H1 (cell line): ENCODE measurements around the gene CFAP100. TPM values are rescaled to one million over a fixed set of nuclear protein-coding genes. Genes with fewer than 3 reads are reported as not detected.
A peak's percentile ranks its signal among the peaks of the same experiment; 100 is the strongest.

Experiments
- CTCF ChIA-PET: fragments of 300-600 bp; sonication (Branson Sonifier 250); formaldehyde crosslinking; loops from one replicate; lab custom pipeline; 2021; ENCODE audit not compliant: partially characterized antibody; lab: Charles Lee
- POLR2A ChIA-PET: fragments of 300-600 bp; sonication (Branson Sonifier 250); formaldehyde crosslinking; loops from one replicate; lab custom pipeline; 2021; ENCODE audit warnings: inconsistent platforms; ENCODE audit not compliant: partially characterized antibody; lab: Charles Lee
- DNase-seq, 2 experiments: peaks; one replicate each; pipeline versions ENCODE4 v3.0.0 to v3.0.0-alpha.2; 2010 to 2022; ENCODE audit warnings: low spot score in 2 of 2, low read depth in 1 of 2, mixed read lengths in 1 of 2
- FAIRE-seq: peaks from 2 replicates; lab custom pipeline; 2011; peaks lifted over from hg19 to GRCh38; lab: Jason Lieb, UNC
- H2AFZ ChIP-seq: 2 replicates; pipeline ENCODE4 v1.8.1; 2012; ENCODE audit warnings: low read length, inconsistent platforms
- H2AK5ac ChIP-seq: 2 replicates; pipeline ENCODE4 v1.6.1; 2013; ENCODE audit warnings: low read depth, low read length
- H2BK120ac ChIP-seq: replicated peaks from 2 replicates; pipeline ENCODE3; 2013; ENCODE audit warnings: low read depth, low read length, inconsistent platforms
- H2BK12ac ChIP-seq: 2 replicates; pipeline ENCODE4 v1.6.1; 2013; ENCODE audit warnings: low read depth, low read length
- H2BK15ac ChIP-seq: 2 replicates; pipeline ENCODE4 v1.6.1; 2013; ENCODE audit warnings: low read length
- H2BK20ac ChIP-seq: 2 replicates; pipeline ENCODE4 v1.6.1; 2013; ENCODE audit warnings: low read length
- H2BK5ac ChIP-seq: 2 replicates; pipeline ENCODE4 v1.6.1; 2013; ENCODE audit warnings: low read depth, low read length
- H3K14ac ChIP-seq: 2 replicates; pipeline ENCODE4 v1.6.1; 2013; ENCODE audit warnings: inconsistent platforms; ENCODE audit not compliant: insufficient read length
- H3K18ac ChIP-seq: 2 replicates; pipeline ENCODE4 v1.6.1; 2013; ENCODE audit warnings: low read length; ENCODE audit errors: extremely low read depth
- H3K23ac ChIP-seq: 2 replicates; pipeline ENCODE4 v1.6.1; 2013; ENCODE audit warnings: inconsistent platforms; ENCODE audit not compliant: insufficient read length
- H3K23me2 ChIP-seq: 2 replicates; pipeline ENCODE4 v1.6.1; 2013; ENCODE audit warnings: low read depth, low read length
- H3K27ac ChIP-seq: 2 replicates; pipeline ENCODE4 v1.6.1; 2011; ENCODE audit warnings: low read depth, low read length, inconsistent platforms
- H3K27me3 ChIP-seq, 4 experiments: replicated peaks in 1 of 4; 1 replicate in 1 of 4; 2 replicates in 3 of 4; pipeline versions ENCODE4 v1.6.1 to v1.8.1; 2011 to 2013; ENCODE audit warnings: low read length in 3 of 4, mild to moderate bottlenecking in 3 of 4, inconsistent platforms in 2 of 4, mixed read lengths in 2 of 4, moderate library complexity in 1 of 4; ENCODE audit not compliant: control insufficient read depth in 3 of 4, insufficient read depth in 3 of 4; ENCODE audit errors: extremely low read depth in 1 of 4
- H3K36me3 ChIP-seq, 4 experiments: 2 replicates each; pipeline versions ENCODE4 v1.6.1 to v1.8.1; 2011 to 2013; ENCODE audit warnings: mild to moderate bottlenecking in 4 of 4, low read length in 3 of 4, moderate library complexity in 2 of 4, control low read depth in 1 of 4, inconsistent platforms in 1 of 4; ENCODE audit not compliant: insufficient read depth in 4 of 4, control insufficient read depth in 2 of 4
- H3K4ac ChIP-seq: replicated peaks from 2 replicates; pipeline ENCODE3; 2013; ENCODE audit warnings: low read length, low read depth, mixed read lengths, inconsistent platforms; ENCODE audit not compliant: insufficient read length
- H3K4me1 ChIP-seq, 4 experiments: replicated peaks in 1 of 4; 1 replicate in 1 of 4; 2 replicates in 3 of 4; pipeline versions ENCODE4 v1.6.1 to v1.8.1; 2011 to 2013; ENCODE audit warnings: low read length in 3 of 4, inconsistent platforms in 2 of 4, mixed read lengths in 1 of 4; ENCODE audit not compliant: insufficient read depth in 4 of 4, control insufficient read depth in 3 of 4
- H3K4me2 ChIP-seq, 2 experiments: 2 replicates each; pipeline versions ENCODE4 v1.6.1 to v1.8.1; 2011 to 2013; ENCODE audit warnings: low read depth in 2 of 2, low read length in 2 of 2, control low read depth in 1 of 2, inconsistent platforms in 1 of 2, mild to moderate bottlenecking in 1 of 2; ENCODE audit not compliant: insufficient read depth in 1 of 2
- H3K4me3 ChIP-seq, 4 experiments: fragments of 200-600, 300-600 bp in 1 of 4; sonication (generic), shearing (Covaris generic), sonication (Bioruptor Twin) in 1 of 4; 2 replicates each; pipeline versions ENCODE4 v1.5.1 to v1.8.1; 2011 to 2016; ENCODE audit warnings: low read length in 4 of 4, low read depth in 3 of 4, control low read depth in 2 of 4, inconsistent platforms in 2 of 4, mild to moderate bottlenecking in 2 of 4, mixed read lengths in 1 of 4, moderate library complexity in 1 of 4; ENCODE audit not compliant: insufficient read depth in 2 of 4; ENCODE audit errors: extremely low read depth in 1 of 4
- H3K56ac ChIP-seq: replicated peaks from 2 replicates; pipeline ENCODE3; 2013; ENCODE audit warnings: low read depth, mild to moderate bottlenecking, mixed read lengths, low read length, inconsistent platforms; ENCODE audit not compliant: insufficient read length
- H3K79me1 ChIP-seq: 2 replicates; pipeline ENCODE4 v1.6.1; 2013; ENCODE audit warnings: low read depth, low read length, control low read depth
- H3K79me2 ChIP-seq, 2 experiments: 2 replicates each; pipeline versions ENCODE4 v1.6.1 to v1.8.1; 2012 to 2013; ENCODE audit warnings: low read length in 2 of 2, mild to moderate bottlenecking in 2 of 2, inconsistent platforms in 1 of 2; ENCODE audit not compliant: insufficient read depth in 2 of 2, control insufficient read depth in 1 of 2
- H3K9ac ChIP-seq, 4 experiments: replicated peaks in 1 of 4; 1 replicate in 1 of 4; 2 replicates in 3 of 4; pipeline versions ENCODE4 v1.6.1 to v1.8.1; 2011 to 2013; ENCODE audit warnings: low read depth in 3 of 4, low read length in 3 of 4, control low read depth in 2 of 4, mild to moderate bottlenecking in 2 of 4, moderate library complexity in 2 of 4, inconsistent platforms in 1 of 4; ENCODE audit errors: extremely low read depth in 1 of 4
- H3K9me3 ChIP-seq, 2 experiments: 2 replicates each; pipeline versions ENCODE4 v1.6.1 to v1.8.1; 2012 to 2013; ENCODE audit warnings: mild to moderate bottlenecking in 2 of 2, moderate library complexity in 2 of 2, control low read depth in 1 of 2, inconsistent platforms in 1 of 2, low read depth in 1 of 2, low read length in 1 of 2, mixed read lengths in 1 of 2; ENCODE audit not compliant: insufficient read depth in 2 of 2
- H4K20me1 ChIP-seq, 2 experiments: replicated peaks in 1 of 2; 2 replicates each; pipeline versions ENCODE3 to v1.8.1; 2011 to 2013; ENCODE audit warnings: inconsistent platforms in 2 of 2, low read length in 2 of 2, mild to moderate bottlenecking in 1 of 2; ENCODE audit not compliant: insufficient read depth in 2 of 2, control insufficient read depth in 1 of 2
- H4K5ac ChIP-seq: 2 replicates; pipeline ENCODE4 v1.6.1; 2013; ENCODE audit warnings: low read length, low read depth, mixed read lengths, inconsistent platforms; ENCODE audit not compliant: insufficient read length
- H4K8ac ChIP-seq: 2 replicates; pipeline ENCODE4 v1.8.0; 2013; ENCODE audit warnings: mild to moderate bottlenecking, moderate library complexity, low read length, inconsistent platforms; ENCODE audit not compliant: insufficient read depth; ENCODE audit errors: extremely low read depth
- H4K91ac ChIP-seq: replicated peaks from 2 replicates; pipeline ENCODE3; 2013; ENCODE audit warnings: low read length, mixed read lengths, inconsistent platforms; ENCODE audit not compliant: insufficient read length
- CEBPB ChIP-seq: IDR thresholded peaks from 2 replicates; pipeline ENCODE4 v1.6.1; 2012; ENCODE audit warnings: low read depth, low read length
- CTBP2 ChIP-seq: IDR thresholded peaks from 2 replicates; pipeline ENCODE4 v1.7.0; 2011; ENCODE audit warnings: borderline replicate concordance, mild to moderate bottlenecking, moderate library complexity, mixed read lengths, low read length; ENCODE audit not compliant: insufficient read depth, insufficient read length
- FOSL1 ChIP-seq: IDR thresholded peaks from 2 replicates; pipeline ENCODE4 v1.6.1; 2011; ENCODE audit warnings: mild to moderate bottlenecking, low read depth, low read length, moderate library complexity; ENCODE audit not compliant: insufficient read depth
- GABPA ChIP-seq: IDR thresholded peaks from 2 replicates; pipeline ENCODE4 v1.6.1; 2011; ENCODE audit warnings: mild to moderate bottlenecking, low read length, moderate library complexity, borderline replicate concordance; ENCODE audit not compliant: insufficient read depth
- JUND ChIP-seq: IDR thresholded peaks from 2 replicates; pipeline ENCODE4 v1.6.1; 2011; ENCODE audit warnings: mild to moderate bottlenecking, improper control_type of control experiment, low read length
- MAFK ChIP-seq: IDR thresholded peaks from 2 replicates; pipeline ENCODE4 v1.6.1; 2012; ENCODE audit warnings: low read depth, mild to moderate bottlenecking, improper control_type of control experiment, low read length
- PHF8 ChIP-seq: fragments of 200-600 bp; sonication (generic); conservative IDR thresholded peaks from 2 replicates; pipeline ENCODE4 v1.7.1; 2012; ENCODE audit warnings: low read depth, mild to moderate bottlenecking, inconsistent platforms, low read length, moderate library complexity
- POU5F1 ChIP-seq: IDR thresholded peaks from 2 replicates; pipeline ENCODE4 v1.6.1; 2011; ENCODE audit warnings: low read depth, mild to moderate bottlenecking, low read length, moderate library complexity
- SAP30 ChIP-seq: fragments of 300-600 bp; sonication (generic); IDR thresholded peaks from 2 replicates; pipeline ENCODE4 v1.7.1; 2012; ENCODE audit warnings: low read length, moderate library complexity, mild to moderate bottlenecking, inconsistent platforms; ENCODE audit not compliant: insufficient read depth, insufficient replicate concordance
- SIX5 ChIP-seq: IDR thresholded peaks from 2 replicates; pipeline ENCODE4 v1.6.1; 2011; ENCODE audit warnings: mild to moderate bottlenecking, low read depth, low read length
- TAF7 ChIP-seq: optimal IDR thresholded peaks from 2 replicates; pipeline ENCODE3; 2011; ENCODE audit warnings: low read depth, mild to moderate bottlenecking, inconsistent platforms, low read length, moderate library complexity, borderline replicate concordance
- TCF12 ChIP-seq: IDR thresholded peaks from 2 replicates; pipeline ENCODE4 v1.6.1; 2011; ENCODE audit warnings: low read depth, mild to moderate bottlenecking, low read length
- TEAD4 ChIP-seq: IDR thresholded peaks from 2 replicates; pipeline ENCODE4 v1.6.1; 2012; ENCODE audit warnings: low read depth, low read length, inconsistent platforms, mixed read lengths
- WGBS, 2 experiments: shearing (Covaris generic) in 1 of 2; methylation state at CpG; one replicate each; pipeline versions ENCODE4 v1.1.6 to v1.1.7; 2013 to 2015; ENCODE audit warnings: low lambda C conversion rate in 2 of 2, mixed read lengths in 2 of 2, inconsistent platforms in 1 of 2, low coverage in 1 of 2, missing lambda C conversion rate in 1 of 2; ENCODE audit not compliant: insufficient replicate concordance in 2 of 2, insufficient coverage in 1 of 2, insufficient read length in 1 of 2; ENCODE audit errors: extremely low coverage in 1 of 2, missing lambda C conversion rate in 1 of 2; 5-methylcytosine and 5-hydroxymethylcytosine counted together
- polyA plus RNA-seq, 7 experiments: library from polyadenylated mRNA; depleted of rRNA in 3 of 7; stranded (reverse) in 5 of 7; unstranded in 2 of 7; fragments of >200 nt in 5 of 7; fragments of 200-250 nt in 2 of 7; gene quantifications; 1 replicate in 5 of 7; 2 replicates in 1 of 7; 4 replicates in 1 of 7; pipeline versions ENCODE4 v1.2.1 to v1.2.3, GENCODE V29; 2011 to 2013; ENCODE audit warnings: missing spikeins in 2 of 7, mixed read lengths in 2 of 7
- total RNA-seq: library from RNA; stranded (reverse); fragmentation: NEBNext Ultra II Directional; extraction: Animal tissue kit (Norgen Biotek cat#: 25700); gene quantifications from 2 replicates; pipeline ENCODE4 v1.2.1, GENCODE V29; 2021
- TF ChIP-seq, protein P1 (sequence below): IDR thresholded peaks from 2 replicates; pipeline ENCODE4 v1.6.1; 2012; ENCODE audit warnings: inconsistent platforms

Gene CFAP100
- total and polyA plus RNA-seq, 2 of the 8 experiments (the other 6 are each of a cell fraction or from before 2014, with no cell fraction given) = 0.17 TPM; not detected in 1

DNA sequence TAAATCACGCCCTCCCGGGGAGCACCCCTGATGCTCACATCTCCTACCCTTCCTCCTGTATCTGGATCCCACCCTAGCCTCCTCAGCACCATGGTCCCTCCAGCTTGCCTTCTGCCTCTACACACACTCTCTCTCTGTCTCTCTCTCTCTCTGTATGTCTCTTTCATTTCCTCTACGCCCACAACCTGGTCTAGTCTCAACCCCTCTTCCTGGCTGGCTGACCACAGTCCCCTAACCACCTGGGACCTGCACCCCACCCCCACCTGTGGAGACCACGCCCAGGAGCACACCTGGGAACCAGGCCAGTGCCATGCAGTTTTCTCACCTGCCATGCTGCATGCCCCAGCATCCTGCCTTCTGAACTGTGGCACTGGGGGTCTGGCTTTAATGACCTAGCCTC is 4.0 kb upstream of the CFAP100 start:
- Histone ChIP-seq H3K9ac (no peak overlapping the region), H2BK20ac (no peak overlapping the region), H3K4me1 (peaks cover 0 to 12% (median 4%) of the 10 kb centered on the region in 4 experiments; a peak in 4 of 7 replicates), H2BK12ac (no peak overlapping the region), H3K23ac (no peak overlapping the region), H4K8ac (no peak overlapping the region), H3K14ac (no peak overlapping the region), H2BK120ac (no peak overlapping the region), H4K91ac (no peak overlapping the region), H3K4ac (no peak overlapping the region), H3K56ac (no peak overlapping the region), H4K5ac (no peak overlapping the region), H3K18ac (no peak overlapping the region; the same call in 1 of the 2 replicates), H2AFZ (no peak overlapping the region), H2BK15ac (peak overlapping the region; percentile 88; the same call in 1 of the 2 replicates), H3K23me2 (peaks cover 6% of the 10 kb centered on the region; the same call in 1 of the 2 replicates), H3K9me3 (no peaks in the 10 kb centered on the region), H2BK5ac (no peak overlapping the region), H3K4me3 (no peak overlapping the region), H2AK5ac (no peak overlapping the region), H3K79me1 (no peaks in the 10 kb centered on the region), H3K4me2 (no peak overlapping the region), H3K79me2 (no peaks in the 10 kb centered on the region), H4K20me1 (no peaks in the 10 kb centered on the region), H3K27me3 (peaks cover 9 to 32% (median 29%) of the 10 kb centered on the region in 4 experiments), H3K27ac (no peak overlapping the region), H3K36me3 (no peaks in the 10 kb centered on the region)
- DNase-seq (no peak), FAIRE-seq (no peak)
- ChIA-PET POLR2A (interaction anchor here (1.2 kb wide), 1 partner anchor 11 kb away, joined by 3 read pairs; no protein-coding TSS in a partner anchor), CTCF (interaction anchor here (0.7 to 5.2 kb wide), 9 partner anchors 10 to 288 kb away, joined by 3 to 35 read pairs (median 4); no protein-coding TSS in a partner anchor)
- 76% methylated on average over 4 of the region's 4 CpGs; no CpG with 5 or more reads in 1 of the 2 experiments for WGBS, 2 experiments
- TF ChIP-seq TAF7 (no peak), POU5F1 (no peak), TEAD4 (no peak), SIX5 (no peak), CEBPB (no peak), CTBP2 (no peak), SAP30 (no peak), TCF12 (no peak), MAFK (no peak), FOSL1 (no peak), JUND (no peak), GABPA (no peak), PHF8 (no peak)
- TF ChIP-seq, protein P1, sequence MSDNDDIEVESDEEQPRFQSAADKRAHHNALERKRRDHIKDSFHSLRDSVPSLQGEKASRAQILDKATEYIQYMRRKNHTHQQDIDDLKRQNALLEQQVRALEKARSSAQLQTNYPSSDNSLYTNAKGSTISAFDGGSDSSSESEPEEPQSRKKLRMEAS = no peak
